Kidney epithelial cell (primary cell): ENCODE results near the gene A1BG. TPM values are rescaled to one million over a fixed set of nuclear protein-coding genes. Genes with fewer than 3 reads are reported as not detected.

Experiments used
- DNase-seq: peaks from one replicate; pipeline ENCODE4 v3.0.0-alpha.2; 2010; ENCODE audit warnings: low read depth
- H3K27me3 ChIP-seq: 2 replicates; pipeline ENCODE4 v1.6.0; 2011; ENCODE audit warnings: low read length; ENCODE audit not compliant: control insufficient read depth, insufficient read depth
- H3K36me3 ChIP-seq: 2 replicates; pipeline ENCODE4 v1.5.1; 2011; ENCODE audit warnings: low read length; ENCODE audit not compliant: control insufficient read depth, insufficient read depth
- H3K4me3 ChIP-seq: 2 replicates; pipeline ENCODE4 v1.5.1; 2011; ENCODE audit warnings: low read depth, mild to moderate bottlenecking, control low read depth, low read length
- CTCF ChIP-seq: IDR thresholded peaks from 2 replicates; pipeline ENCODE4 v1.5.1; 2011; ENCODE audit warnings: mild to moderate bottlenecking, moderate library complexity, low read length, control low read depth, inconsistent platforms; ENCODE audit not compliant: insufficient read depth, poor library complexity, severe bottlenecking
- total RNA-seq: library from RNA; depleted of rRNA; stranded (reverse); fragments of >200 nt; gene quantifications from 2 replicates; pipeline ENCODE4 v1.2.3, GENCODE V29; 2015

Gene A1BG
- total RNA-seq, 1 donor from 2014 or later: 8.1 TPM

GRCh38 chr19:58387338-58388174 lies 34.3 kb upstream of the A1BG start:
- peak overlapping the region; percentile 51 for H3K4me3 ChIP-seq
- H3K36me3 ChIP-seq: no peaks in the 10 kb centered on the region
- TF ChIP-seq CTCF: peak; percentile 5

GRCh38 chr19:58386576-58387337 lies 33.5 kb upstream of the A1BG start, which contains the start of gene RPS5:
TSS of gene RPS5 (plus strand) at chr19:58387269. CDS start at chr19:58388138, 869 bp downstream.
- H3K27me3 ChIP-seq: no peaks in the 10 kb centered on the region
- TF ChIP-seq CTCF: no peak
- H3K4me3 ChIP-seq: peak within 1 kb of the TSS; percentile 51
- H3K36me3 ChIP-seq: no peaks in the 10 kb centered on the region
- peak; percentile 96 for DNase-seq

More at GRCh38 chr19:58387338-58388174, 34.3 kb upstream of the A1BG start:
- H3K27me3 ChIP-seq: no peaks in the 10 kb centered on the region
- no peak for DNase-seq

GRCh38 chr19:58385891-58386575 lies 32.7 kb upstream of the A1BG start:
- peak overlapping the region; percentile 51 for H3K4me3 ChIP-seq
- no peak for TF ChIP-seq CTCF
- H3K27me3 ChIP-seq: no peaks in the 10 kb centered on the region
- H3K36me3 ChIP-seq: no peaks in the 10 kb centered on the region
- no peak for DNase-seq

- H3K4me3 ChIP-seq: no peak overlapping the region
- no peak for DNase-seq
- H3K27me3 ChIP-seq: no peaks in the 10 kb centered on the region
- TF ChIP-seq CTCF: no peak
- H3K36me3 ChIP-seq: no peaks in the 10 kb centered on the region
Observed at GRCh38 chr19:58385313-58385890, 32.1 kb upstream of the A1BG start.

GRCh38 chr19:58382997-58383603 lies 29.8 kb upstream of the A1BG start:
- Histone ChIP-seq H3K27me3 (no peaks in the 10 kb centered on the region), H3K4me3 (no peak overlapping the region), H3K36me3 (no peaks in the 10 kb centered on the region)
- no peak for DNase-seq
- no peak for TF ChIP-seq CTCF
